Measurements from ENCODE around the gene NLK. TPM values are rescaled to one million over a fixed set of nuclear protein-coding genes. Genes with fewer than 3 reads are reported as not detected.
"Not testable (repeated sequence)": the region's sequence is repeated elsewhere in the genome, so short reads cannot be mapped to it uniquely, and the experiment has no call there.

The NLK gene
- total RNA-seq, 1 donor, result 10.5 TPM

- no peaks in the 10 kb centered on the region for H3K9me3 ChIP-seq (ENCODE audit: low read depth, low read length)
- TF ChIP-seq CTCF (IDR thresholded peaks at IDR 0.05; ENCODE audit: extremely low read depth, low read depth, low read length), result no peak
- no peak overlapping the region for H2AFZ ChIP-seq (ENCODE audit: low read length)
- no peaks in the 10 kb centered on the region for H3K36me3 ChIP-seq (ENCODE audit: insufficient read depth, low read length)
- no peak overlapping the region for H3K4me3 ChIP-seq (ENCODE audit: insufficient read depth, low read length)
- no peak overlapping the region for H3K4me2 ChIP-seq (ENCODE audit: insufficient read depth, low read length)
- H4K20me1 ChIP-seq (ENCODE audit: insufficient read depth, low read length), result no peaks in the 10 kb centered on the region
- no peaks in the 10 kb centered on the region for H3K79me2 ChIP-seq (ENCODE audit: insufficient read depth, low read length)
- DNase-seq (ENCODE audit: insufficient read length, low spot score, missing footprints), result no peak
- no peaks in the 10 kb centered on the region for H3K4me1 ChIP-seq (ENCODE audit: insufficient read depth, low read length)
- no peak overlapping the region for H3K27ac ChIP-seq (ENCODE audit: low read depth, low read length)
- no peaks in the 10 kb centered on the region for H3K27me3 ChIP-seq (ENCODE audit: insufficient read depth, low read length)
Measured at GRCh38 chr17:28151001-28151400, 108.5 kb downstream of the NLK start.

- no peaks in the 10 kb centered on the region for H3K27me3 ChIP-seq (ENCODE audit: insufficient read depth, low read length)
- H4K20me1 ChIP-seq (ENCODE audit: insufficient read depth, low read length), result no peaks in the 10 kb centered on the region
- H3K9me3 ChIP-seq (ENCODE audit: low read depth, low read length), result no peaks in the 10 kb centered on the region
- no peak for DNase-seq (ENCODE audit: insufficient read length, low spot score, missing footprints)
- no peak overlapping the region for H3K27ac ChIP-seq (ENCODE audit: low read depth, low read length)
- no peak overlapping the region for H2AFZ ChIP-seq (ENCODE audit: low read length)
- H3K36me3 ChIP-seq (ENCODE audit: insufficient read depth, low read length), result no peaks in the 10 kb centered on the region
- no peak overlapping the region for H3K4me2 ChIP-seq (ENCODE audit: insufficient read depth, low read length)
- no peaks in the 10 kb centered on the region for H3K79me2 ChIP-seq (ENCODE audit: insufficient read depth, low read length)
- no peak for TF ChIP-seq CTCF (IDR thresholded peaks at IDR 0.05; ENCODE audit: extremely low read depth, low read depth, low read length)
- H3K4me1 ChIP-seq (ENCODE audit: insufficient read depth, low read length), result no peaks in the 10 kb centered on the region
- no peak overlapping the region for H3K4me3 ChIP-seq (ENCODE audit: insufficient read depth, low read length)
Measured at GRCh38 chr17:28154214-28154613, 111.7 kb downstream of the NLK start.

GRCh38 chr17:28155405-28155804 is 112.9 kb downstream of the NLK start:
- not testable (repeated sequence) for H3K4me2 ChIP-seq (ENCODE audit: insufficient read depth, low read length); H2AFZ ChIP-seq (ENCODE audit: low read length); H3K36me3 ChIP-seq (ENCODE audit: insufficient read depth, low read length); H3K27me3 ChIP-seq (ENCODE audit: insufficient read depth, low read length); H3K4me3 ChIP-seq (ENCODE audit: insufficient read depth, low read length); H3K79me2 ChIP-seq (ENCODE audit: insufficient read depth, low read length); H3K9me3 ChIP-seq (ENCODE audit: low read depth, low read length); H3K27ac ChIP-seq (ENCODE audit: low read depth, low read length); H4K20me1 ChIP-seq (ENCODE audit: insufficient read depth, low read length); DNase-seq (ENCODE audit: insufficient read length, low spot score, missing footprints); H3K4me1 ChIP-seq (ENCODE audit: insufficient read depth, low read length)

- Histone ChIP-seq H3K36me3 (ENCODE audit: insufficient read depth, low read length) (no peaks in the 10 kb centered on the region), H3K27ac (ENCODE audit: low read depth, low read length) (no peak overlapping the region), H3K4me2 (ENCODE audit: insufficient read depth, low read length) (no peak overlapping the region), H3K27me3 (ENCODE audit: insufficient read depth, low read length) (no peaks in the 10 kb centered on the region), H3K4me3 (ENCODE audit: insufficient read depth, low read length) (no peak overlapping the region), H3K79me2 (ENCODE audit: insufficient read depth, low read length) (no peaks in the 10 kb centered on the region), H2AFZ (ENCODE audit: low read length) (no peak overlapping the region), H3K4me1 (ENCODE audit: insufficient read depth, low read length) (no peaks in the 10 kb centered on the region), H3K9me3 (ENCODE audit: low read depth, low read length) (no peaks in the 10 kb centered on the region), H4K20me1 (ENCODE audit: insufficient read depth, low read length) (no peaks in the 10 kb centered on the region)
- DNase-seq (ENCODE audit: insufficient read length, low spot score, missing footprints), result no peak
- no peak for TF ChIP-seq CTCF (IDR thresholded peaks at IDR 0.05; ENCODE audit: extremely low read depth, low read depth, low read length)
Measured at GRCh38 chr17:28159004-28159403, 116.5 kb downstream of the NLK start.

Data from osteoblast (primary cell).